NCI-H1694 (cell line): ENCODE measurements around the gene RASAL3.
"Not testable (repeated sequence)": the region's sequence is repeated elsewhere in the genome, so short reads cannot be mapped to it uniquely, and the experiment has no call there.

Experiments used
- DNase-seq: peaks from one replicate; lab custom pipeline; 2025; lab: John Stamatoyannopoulos, UW

Gene RASAL3

DNA sequence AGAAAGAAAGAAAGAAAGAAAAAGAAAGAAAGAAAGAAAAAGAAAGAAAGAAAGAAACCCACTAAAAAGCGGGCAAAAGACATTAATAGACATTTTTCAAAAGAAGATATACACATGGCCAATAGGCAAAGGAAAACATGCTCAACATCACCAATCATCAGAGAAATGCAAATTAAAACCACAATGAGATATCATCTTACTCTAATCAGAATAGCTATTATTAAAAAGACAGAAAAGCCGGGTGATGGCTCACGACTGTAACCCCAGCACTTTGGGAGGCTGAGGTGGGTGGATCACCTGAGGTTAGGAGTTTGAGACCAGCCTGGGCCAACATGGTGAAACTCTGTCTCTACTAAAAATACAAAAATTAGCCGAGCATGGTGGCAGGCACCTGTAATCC lies 9.5 kb upstream of the RASAL3 start:
- DNase-seq, result not testable (repeated sequence)

DNA sequence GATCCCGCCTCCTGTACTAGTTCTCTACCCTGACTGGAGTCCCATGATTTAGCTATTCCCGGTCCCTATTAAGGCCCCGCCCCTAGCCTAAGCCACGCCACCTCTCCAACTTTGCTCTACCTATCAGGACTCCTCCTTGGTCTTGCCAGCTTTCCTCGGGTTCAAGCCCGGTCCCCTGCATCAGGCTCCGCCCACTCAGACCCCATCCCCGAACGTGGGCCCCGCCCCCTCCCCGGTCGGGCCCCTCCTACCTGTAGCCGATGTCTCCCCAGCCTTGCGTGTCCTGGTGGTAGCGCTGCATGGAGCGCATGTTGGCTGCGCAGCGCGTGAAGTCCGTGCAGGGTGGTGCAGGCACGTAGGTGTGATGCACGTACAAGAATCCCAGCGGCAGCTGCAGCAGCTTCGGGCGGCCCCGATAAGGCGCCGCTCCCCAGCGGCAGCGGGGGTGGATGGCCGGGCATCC lies 7.3 kb upstream of the RASAL3 start:
- DNase-seq, result no peak

DNA sequence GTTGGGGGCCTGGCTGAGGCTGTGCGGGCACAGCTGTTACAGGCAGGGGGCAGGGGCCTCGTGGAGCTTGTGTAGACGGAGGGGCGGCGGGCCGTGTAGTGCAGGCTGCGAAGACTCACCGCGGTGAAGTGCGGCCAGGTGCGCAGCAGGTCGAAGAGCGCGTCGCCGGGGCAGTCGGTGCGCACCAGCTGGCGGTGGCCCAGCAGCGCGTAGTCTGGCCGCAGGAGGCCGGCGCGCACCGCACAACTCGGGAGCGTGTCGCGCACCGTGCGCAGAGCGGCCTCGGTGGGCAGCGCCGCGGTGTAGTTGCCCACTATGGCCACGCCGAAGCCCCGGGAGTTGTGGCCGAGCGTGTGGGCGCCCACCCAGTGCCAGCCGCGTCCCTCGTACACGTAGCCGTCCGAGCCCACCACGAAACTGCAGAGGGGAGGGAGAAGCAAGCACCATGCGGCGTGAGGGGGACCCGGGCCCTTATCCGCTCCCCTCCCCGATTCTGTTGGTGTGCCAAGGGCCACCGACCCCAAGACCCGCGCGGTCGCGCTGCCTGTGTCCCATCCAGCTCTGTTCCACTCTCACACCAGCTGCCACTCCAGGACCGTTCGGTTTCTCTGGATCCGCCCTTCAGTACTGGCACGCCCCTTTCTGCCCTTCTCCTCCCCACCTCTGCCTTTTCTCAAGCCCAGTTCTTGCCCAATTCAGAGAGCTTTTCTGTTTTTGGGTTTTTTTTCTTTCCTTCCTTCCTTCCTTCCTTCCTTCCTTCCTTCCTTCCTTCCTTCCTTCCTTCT lies 5.4 kb upstream of the RASAL3 start:
- no peak for DNase-seq

DNA sequence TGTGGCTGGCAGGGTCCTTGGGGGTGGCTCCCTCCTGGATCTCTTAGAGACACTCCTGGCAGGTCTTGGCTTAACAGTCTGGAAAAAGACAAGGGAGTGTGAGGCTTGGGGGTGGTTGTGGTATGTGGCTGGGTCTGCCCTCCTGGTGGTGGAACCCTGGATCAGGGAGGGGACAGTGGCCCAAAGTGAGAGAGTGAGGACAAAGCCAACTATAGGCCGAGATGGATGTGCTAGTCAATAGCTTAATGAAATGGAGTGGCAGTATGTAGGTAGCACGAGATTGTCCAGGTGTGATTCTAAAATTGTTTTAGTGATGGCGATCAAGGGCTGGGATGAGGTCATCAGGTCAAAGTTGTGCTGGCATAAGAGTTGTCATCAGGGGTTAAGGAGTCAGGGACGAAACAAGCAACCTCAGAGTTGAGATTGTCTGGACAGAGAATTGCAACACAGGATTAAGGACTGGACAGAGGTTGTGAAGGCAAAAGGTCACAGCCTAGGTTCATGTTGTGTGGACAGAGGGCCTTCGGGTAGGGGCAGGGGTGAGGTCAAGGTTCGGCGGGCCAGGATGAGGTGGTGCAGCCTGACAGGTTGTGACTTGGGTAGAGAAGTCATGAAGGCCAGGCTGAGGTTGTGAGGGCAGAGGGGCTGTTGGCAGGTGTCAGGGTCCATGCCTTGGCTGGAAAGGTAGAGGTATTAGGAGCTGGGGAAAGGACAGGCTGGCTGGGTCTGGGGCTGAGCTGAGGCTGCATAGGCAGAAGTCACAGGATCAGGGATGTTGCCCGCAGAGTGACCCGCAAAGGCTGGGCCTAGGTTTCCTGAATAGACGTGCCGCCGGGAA lies 4.5 kb upstream of the RASAL3 start:
- DNase-seq, result no peak

DNA sequence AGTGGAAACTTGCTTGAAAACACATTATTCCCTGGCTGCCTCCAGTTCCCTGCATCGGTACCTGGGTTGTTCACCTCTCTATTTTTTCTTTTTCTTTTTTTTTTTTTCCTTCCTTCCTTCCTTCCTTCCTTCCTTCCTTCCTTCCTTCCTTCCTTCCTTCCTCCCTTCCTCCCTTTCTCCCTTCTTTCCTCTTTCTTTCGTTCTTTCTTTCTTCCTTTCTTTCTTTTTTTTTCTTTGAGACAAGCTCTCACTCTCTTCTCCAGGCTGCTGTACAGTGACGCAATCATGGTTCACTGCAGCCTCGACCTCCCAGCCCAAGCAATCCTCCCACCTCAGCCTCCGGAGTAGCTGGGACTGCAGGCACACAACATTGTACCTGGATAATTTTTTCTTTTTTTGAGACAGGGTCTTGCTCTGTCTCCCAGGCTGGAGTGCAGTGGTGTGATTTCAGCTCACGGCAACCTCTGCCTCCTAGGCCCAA lies 3.4 kb upstream of the RASAL3 start:
- no peak for DNase-seq

DNA sequence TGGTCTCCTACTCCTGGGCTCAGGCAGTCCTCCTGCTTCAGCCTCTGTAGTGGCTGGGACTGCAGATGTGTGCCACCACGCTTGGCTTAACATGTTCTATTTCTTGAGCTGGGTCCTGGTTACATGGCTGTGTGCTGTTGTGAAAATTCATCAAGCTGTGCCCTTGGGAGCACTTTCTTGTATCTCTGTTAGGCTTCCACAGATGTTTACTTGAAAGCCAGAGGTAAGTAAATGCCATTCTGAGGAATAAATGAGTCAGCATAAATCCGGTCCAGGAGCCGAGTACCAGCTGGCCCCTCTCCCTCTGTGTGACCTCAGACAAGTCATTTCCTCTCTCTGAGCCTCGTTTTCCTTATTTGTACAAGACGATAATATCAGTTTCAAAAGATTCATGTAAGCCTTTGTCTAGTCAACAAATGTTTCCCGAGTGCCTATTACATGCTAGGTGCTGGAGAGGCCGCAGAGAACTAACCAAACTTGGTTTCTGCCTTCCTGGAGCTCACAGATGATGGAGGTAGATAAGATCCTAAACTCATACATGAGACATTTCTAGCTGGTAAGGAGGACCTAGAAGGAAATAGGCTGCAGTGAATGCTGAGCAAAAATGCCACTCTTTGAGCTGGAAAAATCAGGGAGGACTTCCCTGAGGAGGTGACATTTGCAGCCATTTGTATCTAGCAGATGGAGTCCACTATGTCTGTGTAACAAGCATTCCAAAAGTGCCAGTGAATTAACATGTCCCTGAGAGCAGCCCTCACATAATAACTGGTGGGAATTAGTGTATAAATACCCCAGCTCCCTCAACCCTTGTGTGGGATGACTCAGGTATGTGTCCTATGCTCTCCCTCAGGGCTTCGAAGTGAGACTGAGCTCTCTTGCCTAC lies 2.7 kb upstream of the RASAL3 start:
- DNase-seq, result no peak

DNA sequence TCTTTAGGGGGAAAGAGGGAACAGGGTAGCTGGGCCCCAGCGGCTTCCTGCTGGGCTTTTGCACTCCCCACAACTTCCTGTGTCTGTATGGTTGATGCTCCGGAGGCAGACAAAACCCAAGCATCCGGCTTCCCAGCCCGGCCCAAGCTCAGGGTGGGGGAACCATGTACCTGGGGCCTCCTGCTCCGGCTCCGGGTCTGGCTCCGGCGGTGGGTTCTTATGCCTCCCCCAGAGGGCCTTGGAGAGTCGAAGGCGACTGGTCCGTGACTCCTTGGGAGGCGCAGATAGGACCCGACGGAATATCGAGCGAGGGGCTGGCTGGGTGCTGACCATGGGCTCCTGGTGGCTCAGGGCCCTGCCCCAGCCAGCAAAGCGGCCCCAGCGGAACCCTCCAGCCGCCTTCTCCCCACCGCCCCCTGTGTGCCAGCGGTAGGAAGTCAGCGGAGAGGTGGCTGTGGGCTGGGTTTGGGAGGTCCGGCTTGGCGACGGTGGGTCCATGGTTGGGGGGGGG lies 428 bp downstream of the RASAL3 start:
- no peak for DNase-seq

DNA sequence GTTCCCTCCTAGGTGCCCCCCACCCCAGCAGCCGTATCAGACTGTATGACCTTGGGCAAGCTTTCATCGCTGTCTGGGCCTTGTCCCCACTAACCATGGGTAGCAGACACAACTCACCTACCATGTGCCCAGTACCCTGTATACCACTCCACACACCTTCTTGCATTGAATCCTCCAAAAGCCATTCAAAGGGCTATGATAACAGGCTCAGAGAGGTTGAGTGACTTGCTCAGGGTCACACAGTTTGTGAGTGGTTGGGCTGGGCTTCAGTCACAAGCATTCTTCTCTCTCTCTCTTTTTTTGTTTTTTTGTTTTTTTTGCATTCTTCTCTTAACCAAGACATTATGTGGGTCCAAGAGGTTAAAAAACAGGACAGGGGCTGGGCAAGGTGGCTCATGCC lies 2.6 kb downstream of the RASAL3 start:
- no peak for DNase-seq

DNA sequence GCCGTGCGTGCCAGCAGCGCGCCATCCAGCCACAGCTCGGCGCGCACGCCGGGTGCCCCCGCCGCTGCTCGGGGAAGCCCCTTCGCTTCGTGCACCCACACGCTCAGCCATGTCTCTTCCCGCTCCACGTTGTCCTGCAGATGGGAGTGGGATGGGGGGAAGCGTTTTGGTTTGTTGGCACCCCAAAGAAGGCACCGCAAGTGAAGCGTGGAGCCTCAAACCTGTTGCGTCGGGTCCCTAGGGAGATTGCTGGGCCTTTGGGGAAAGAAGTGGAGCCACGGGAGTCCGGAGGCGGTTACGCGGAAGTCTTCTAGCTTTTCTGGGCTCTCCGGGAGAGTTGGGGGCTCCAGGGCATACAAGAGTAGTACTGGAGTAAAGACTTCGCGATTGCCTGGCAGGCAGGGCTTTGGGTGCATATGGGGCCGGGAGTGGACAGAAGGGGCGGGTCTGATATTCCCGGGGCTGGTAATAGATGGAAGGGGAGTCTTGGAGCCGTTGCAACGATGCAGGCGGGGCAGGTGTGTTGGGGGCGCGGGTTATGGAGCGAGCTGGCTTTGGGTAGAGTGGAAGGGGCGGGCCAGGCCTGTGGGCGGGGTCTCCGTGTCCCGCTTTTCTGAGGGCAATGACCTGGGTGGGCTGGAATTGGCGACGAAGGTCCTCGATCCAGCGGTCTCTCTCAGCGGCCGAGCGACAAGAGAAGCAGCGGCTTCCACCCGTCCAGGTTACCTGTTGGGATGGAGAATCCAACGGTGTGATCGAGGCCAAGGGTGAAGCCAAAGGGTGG lies 6.5 kb downstream of the RASAL3 start:
- DNase-seq, result no peak

DNA sequence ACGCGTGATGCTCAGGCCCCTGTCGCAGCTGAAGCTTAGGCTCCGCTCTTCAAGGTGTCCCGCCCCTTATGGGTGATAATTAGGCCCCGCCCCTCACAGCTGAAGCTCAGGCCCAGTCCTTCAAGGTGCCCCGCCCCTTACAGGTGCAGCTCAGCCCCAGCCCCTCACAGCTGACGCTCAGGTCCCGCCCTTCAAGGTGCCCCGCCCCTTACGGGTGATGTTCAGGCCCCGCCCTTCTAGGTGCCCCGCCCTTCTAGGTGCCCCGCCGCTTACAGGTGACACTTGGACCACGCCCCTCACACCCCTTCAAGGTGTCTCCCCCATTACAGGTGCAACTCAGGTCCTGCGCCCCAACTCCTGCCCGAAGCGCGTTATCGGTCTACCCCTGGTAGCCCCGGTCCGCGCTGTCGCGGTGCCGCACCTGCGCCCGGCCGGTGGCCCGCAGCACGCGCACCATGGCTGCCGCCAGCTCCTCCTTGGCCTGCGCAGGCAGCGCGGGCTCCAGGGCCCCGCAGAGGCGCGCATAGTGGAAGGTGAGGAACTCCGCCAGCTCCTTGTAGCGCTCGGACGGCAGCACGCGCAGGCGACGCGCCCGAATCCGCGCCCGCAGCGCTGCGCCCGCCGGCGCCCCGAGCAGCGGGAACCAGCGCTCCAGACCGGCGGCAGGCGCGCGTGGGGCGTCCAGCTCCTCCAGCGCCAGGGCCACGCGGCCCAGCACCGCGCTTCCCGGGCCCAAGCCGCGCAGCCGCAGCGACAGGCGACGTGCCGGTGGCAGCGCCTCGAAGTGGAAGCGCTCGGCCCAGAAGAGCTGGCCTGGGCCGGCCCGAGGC lies 7.3 kb downstream of the RASAL3 start:
- DNase-seq, result no peak

DNA sequence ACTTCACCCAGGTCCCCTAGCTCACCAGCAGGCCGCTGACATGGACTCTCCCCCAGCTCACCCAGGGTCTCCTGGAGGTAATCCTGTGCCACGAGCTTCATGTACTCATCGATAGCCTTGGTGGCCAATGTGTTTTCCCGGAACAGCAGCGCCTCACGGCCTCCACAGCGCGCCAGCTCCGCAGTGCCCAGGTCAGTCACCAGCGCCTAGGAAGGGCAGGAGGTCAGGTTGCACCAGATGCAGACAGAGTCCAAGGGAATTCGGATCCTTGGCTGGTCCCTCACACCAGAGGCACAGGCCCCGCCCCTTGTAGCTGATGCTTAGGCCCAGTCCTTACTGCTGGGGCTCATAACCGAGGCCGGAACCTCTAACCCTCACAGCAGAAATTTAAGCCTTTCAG lies 7.9 kb downstream of the RASAL3 start:
- DNase-seq, result no peak

DNA sequence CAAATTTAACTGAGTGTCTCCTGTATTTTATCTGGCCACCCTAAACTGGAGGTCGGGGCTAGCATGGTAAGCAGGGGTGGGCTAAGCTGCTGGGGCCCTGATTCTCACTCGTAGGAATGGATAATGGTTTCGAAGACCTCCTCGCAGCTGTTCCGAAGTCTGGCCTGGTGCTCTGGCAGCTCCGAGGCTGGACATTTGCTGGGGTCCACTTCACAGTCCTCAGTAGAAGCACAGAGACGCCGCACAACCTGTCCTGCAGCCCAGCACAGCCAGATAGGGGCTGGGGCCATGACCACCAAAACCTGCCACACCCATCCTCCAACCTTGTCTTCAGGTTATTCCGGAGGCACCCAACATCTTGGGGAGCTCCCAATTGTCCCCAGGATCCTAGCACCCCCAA lies 8.3 kb downstream of the RASAL3 start:
- no peak for DNase-seq

DNA sequence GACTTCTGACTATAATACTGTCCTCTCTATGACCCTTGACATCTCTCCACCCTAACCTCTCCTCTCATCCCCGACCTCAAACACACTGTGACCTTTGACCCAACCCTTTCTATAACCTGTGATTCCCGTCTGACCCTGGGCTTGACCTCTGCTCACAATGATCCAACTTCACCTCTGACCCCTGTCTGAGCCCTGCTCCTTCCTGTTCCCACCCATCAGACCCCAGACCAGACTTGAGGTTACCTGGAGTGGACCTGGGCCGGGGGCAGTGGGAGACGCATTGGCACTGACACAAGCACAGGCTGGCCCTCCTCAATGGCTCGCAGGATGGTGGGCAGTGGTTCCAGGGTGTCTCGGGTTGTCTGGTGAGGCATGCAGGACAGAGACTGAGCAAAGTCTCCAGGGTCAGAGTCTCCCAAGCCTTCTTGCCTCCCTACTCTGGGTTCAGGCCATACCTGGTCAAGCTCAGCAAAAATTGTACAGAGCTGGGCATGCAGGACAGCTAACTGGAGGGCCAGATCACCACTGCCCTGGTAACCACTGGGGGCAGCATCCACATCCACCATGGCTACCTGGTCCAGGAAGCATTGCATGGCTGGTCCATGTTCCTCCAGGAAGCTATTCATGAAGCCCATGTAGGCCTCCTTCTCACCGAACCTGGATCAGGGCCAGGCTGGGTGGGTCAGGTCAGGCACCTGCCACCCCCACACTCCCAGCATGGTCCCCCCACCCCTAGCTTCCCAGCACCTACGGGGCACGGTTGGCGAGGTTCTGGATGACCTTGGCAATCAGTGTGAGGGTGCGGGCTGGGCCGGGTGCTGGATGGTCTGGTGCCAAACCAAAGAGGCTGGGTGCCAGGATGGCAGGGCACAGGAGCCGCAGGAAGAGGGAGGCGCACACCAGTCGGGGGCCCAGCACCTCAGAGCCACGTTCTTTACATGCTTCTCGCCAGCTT lies 10.2 kb downstream of the RASAL3 start:
- DNase-seq, result no peak

DNA sequence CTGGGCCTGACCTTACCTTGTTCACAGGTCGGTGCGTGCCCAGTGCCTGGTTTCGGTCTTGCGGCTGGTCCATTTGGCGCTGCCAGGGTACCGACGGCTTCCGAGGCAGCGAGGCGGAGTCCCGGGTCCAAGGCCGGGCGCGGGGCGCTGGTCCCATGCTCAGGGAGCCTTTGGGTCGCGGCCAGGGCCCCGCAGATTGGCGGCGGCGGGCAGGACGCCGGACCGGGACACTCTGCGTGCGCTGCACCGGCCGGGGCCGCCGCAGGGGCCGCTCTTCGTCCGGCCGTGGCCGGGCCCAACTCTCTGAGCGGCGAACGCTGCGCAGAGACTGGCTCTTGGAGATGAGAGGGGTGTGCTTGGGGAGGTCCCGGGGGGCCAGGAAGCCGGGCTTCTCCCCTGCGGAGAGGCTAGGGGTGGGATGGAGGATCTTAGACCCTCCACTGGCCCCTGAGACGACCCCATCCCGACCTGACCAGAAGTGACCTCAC lies 11.2 kb downstream of the RASAL3 start:
- no peak for DNase-seq

DNA sequence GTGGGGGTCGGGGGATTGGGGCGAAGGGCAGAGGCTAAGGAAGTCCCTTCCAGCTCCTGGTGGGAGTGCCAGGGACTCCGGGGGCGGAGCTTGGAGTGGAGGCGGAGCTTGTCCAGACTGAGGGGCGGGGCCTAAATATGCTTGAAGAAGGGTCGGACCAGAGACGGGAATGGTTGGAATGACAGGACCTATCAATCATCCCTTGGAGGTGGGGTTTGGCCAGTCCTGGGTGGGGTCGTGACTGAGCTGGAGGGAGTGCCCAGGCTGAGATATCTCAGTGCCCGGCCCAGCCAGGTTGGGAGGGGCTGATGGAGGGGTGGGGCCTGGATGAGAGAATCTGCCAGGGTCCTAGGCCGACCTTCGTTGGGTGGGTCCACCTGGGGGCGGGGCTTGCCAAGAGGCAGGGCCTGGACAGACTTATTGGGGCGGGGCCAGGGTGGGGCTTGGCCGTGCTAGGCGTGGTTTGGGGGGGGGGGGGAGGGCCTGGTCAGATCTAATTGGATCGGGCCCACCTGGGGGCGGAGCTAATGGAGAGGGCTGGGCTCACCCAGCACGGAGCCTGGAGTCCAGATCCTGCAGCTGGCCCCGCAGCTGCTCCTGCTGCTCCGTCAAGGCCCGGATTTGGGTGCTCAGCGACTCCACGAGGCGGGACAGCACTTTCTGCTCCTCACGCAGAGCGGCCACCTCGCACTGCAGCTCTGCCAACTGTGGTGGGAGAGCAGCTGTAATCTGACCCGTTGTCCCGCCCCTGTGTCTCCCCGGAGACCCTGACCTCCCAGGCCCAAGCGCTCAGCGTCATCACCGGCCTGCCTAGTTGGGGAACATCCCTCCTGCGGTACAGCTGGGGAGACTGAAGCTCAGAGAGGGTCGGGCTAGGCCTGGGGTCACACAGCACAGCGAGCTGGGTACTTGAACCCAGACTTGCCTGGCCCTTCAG lies 12.0 kb downstream of the RASAL3 start:
- DNase-seq, result no peak

DNA sequence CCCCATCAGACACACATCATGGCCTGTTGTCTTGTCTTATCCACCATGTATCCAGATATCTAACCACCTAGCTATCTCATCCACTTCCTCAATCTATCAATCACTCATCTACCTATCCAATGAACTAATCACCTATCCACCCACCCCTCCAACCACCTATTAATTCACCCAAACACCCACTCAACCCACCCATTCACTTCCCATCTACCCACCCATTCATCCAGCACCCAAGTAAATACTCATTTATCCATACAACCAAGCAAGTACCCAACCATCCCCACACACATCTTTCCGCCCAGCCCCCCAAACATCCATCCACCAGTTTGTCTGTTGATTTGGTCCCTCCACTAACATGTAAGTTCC lies 13.8 kb downstream of the RASAL3 start:
- DNase-seq, result no peak

DNA sequence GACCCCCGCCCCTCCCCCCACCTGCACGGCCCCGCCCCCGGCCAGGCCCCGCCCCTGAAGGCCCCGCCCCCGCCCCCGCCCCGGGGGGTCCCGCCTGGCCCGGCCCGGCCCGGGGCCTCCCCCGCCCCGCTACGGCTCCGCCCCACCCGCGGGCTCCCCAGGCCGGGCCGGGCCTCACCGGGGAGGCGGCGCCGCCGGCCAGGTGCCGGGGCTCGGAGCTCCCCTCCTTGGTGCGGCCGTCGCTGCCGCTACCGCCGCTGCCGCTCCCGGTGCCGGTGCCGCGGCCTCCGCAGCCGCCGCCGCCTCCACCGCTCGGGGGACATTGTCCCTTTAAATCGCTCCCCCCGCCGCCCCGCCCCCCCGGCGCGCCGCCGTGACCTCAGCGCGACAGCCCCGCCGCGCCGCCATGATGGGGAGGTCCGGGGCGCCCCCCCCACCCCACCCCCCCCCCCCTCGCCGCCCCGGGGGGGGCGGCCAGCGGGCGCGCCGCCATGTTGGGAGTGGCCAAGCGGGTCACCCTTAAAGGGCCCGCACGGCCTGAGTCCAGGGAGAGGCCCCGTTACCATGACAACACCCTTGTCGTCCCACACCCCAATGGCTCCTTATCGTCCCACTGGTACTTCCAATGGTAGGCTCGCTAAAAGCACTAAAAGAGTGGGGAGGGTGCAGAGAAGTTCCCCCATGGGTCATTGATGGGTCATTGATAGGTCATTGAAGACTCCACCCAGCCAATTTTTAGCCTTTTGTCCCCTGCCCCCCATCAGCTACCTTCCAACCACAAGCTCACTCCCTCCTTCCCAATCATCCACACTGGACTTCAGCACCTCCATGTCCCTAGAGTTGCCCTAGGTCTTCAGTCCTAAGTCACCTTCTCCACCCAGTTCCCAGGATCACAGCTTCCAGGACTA lies 14.5 kb downstream of the RASAL3 start, which contains the start of gene WIZ:
TSS of gene WIZ (minus strand) at position 337 of the 908 bp plus-strand sequence. CDS start 1,649 bp downstream, outside the sequence.
- DNase-seq, result peak; percentile 19
